Measurements from ENCODE around the gene SPRR4. TPM values are rescaled to one million over a fixed set of nuclear protein-coding genes. Genes with fewer than 3 reads are reported as not detected.

Gene SPRR4
- total RNA-seq, 1 donor from 2014 or later, result not detected

DNA sequence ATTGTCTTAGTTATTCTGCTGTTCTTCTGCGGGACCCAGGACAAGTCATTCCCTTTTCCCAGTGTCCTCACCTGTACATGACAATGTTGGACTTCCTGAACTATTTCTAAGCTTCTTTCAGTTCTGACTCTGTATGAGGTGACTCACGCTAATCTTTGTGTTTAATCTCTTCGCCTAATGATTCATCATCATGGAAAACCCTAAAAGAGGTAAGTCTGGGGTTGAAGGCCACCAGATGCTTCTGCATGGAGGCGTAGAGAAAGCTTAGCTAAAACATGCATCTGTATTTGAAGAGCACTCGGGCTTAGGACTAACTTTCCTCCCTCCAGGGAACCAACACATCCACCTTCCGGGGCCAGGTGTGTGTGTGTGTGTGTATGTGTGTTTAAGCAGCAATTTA lies 16.0 kb upstream of the SPRR4 start:
- Mint-ChIP-seq H3K27ac (no peak overlapping the region), H3K9me3 (no peaks in the 10 kb centered on the region), H3K4me1 (ENCODE audit: low read depth) (no peaks in the 10 kb centered on the region)

DNA sequence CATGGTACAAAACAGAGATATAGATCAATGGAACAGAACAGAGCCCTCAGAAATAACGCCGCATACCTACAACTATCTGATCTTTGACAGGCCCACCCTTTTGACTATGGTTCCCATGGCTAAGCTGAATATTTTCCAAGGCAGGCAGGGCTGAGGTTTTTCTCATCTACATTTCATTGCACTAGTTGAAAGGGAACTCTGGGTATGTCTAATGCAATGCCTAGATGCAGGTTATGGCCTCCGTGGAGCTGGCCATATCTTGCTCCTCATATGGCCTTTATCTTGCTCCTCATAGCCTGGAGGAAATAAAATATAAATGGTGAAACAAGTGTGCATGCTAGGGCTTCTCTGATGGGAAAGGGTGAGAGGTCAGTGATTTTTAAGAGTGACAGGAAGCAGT lies 12.9 kb upstream of the SPRR4 start:
- Mint-ChIP-seq H3K9me3 (no peaks in the 10 kb centered on the region), H3K4me3 (no peak overlapping the region), H3K27me3 (ENCODE audit: insufficient read depth) (peaks cover 3% of the 10 kb centered on the region), H3K4me1 (ENCODE audit: low read depth) (no peaks in the 10 kb centered on the region), H3K27ac (no peak overlapping the region), H3K36me3 (ENCODE audit: low read depth) (no peaks in the 10 kb centered on the region)
- intact Hi-C loops (cut with micrococcal nuclease), result no loop called here
- DNase-seq (ENCODE audit: low spot score), result no peak

More for the DNA sequence above, 16.0 kb upstream of the SPRR4 start:
- Mint-ChIP-seq H3K4me3 (no peak overlapping the region), H3K27me3 (ENCODE audit: insufficient read depth) (no peaks in the 10 kb centered on the region), H3K36me3 (ENCODE audit: low read depth) (no peaks in the 10 kb centered on the region)
- DNase-seq (ENCODE audit: low spot score), result no peak
- intact Hi-C loops (cut with micrococcal nuclease), result no loop called here

DNA sequence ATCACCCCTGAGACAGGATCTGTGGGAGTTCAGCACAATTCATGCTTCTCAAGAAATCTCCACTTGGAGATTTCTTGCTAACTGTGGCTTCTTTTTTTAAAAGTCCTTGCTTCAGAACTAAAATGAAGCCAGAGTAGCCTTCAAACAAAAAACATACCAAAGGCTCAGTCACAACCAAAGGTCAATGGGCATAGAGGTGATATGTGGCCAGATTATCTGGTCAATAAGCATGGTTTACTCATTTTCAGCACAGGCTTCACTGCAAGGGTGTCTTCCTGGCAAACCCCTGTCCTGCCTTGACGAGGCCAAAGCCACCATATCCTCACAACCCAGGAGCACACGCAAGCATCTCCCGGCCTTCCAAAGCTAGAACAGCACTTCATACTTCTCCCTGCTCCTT lies 11.2 kb upstream of the SPRR4 start:
- no peaks in the 10 kb centered on the region for H3K4me1 Mint-ChIP-seq (ENCODE audit: low read depth)
- no peak for DNase-seq (ENCODE audit: low spot score)
- no peak overlapping the region for H3K4me3 Mint-ChIP-seq
- intact Hi-C loops (cut with micrococcal nuclease), result no loop called here
- no peaks in the 10 kb centered on the region for H3K36me3 Mint-ChIP-seq (ENCODE audit: low read depth)
- H3K27me3 Mint-ChIP-seq (ENCODE audit: insufficient read depth), result peaks cover 3% of the 10 kb centered on the region
- no peak overlapping the region for H3K27ac Mint-ChIP-seq
- no peaks in the 10 kb centered on the region for H3K9me3 Mint-ChIP-seq

DNA sequence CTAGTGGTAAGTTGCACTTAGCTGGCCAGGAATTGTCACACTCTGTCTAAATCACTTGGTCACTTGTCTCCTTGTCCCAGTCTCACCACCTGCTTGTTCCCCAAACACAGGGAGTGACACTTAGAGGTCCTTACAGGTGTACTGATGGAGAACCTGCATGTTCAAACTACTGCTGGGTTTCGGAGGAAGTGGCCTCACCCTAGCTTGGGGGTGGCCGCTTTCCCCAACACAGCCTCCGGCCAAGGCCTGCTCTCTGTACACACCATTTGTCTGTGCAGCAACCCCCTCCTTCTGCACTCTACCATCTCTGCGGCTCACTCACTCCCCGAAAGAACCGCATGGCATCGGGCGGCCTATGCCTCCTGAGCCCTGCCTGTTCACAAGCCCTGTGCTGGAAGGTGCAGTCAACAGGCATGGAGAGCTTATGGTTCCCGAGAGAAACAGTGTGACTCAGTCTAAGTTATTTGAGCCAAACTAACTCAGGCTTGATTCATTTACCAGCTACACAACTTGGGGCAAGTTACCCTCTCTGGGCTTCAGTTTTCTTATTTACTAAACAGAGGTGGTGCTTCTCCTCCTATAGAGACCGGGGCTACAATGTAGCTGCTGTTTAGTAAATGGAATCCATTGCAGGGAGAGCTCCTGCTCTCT lies 10.5 kb upstream of the SPRR4 start:
- no peak overlapping the region for H3K27ac Mint-ChIP-seq
- no peak for DNase-seq (ENCODE audit: low spot score)
- H3K4me1 Mint-ChIP-seq (ENCODE audit: low read depth), result no peaks in the 10 kb centered on the region
- H3K27me3 Mint-ChIP-seq (ENCODE audit: insufficient read depth), result peaks cover 3% of the 10 kb centered on the region
- no peaks in the 10 kb centered on the region for H3K36me3 Mint-ChIP-seq (ENCODE audit: low read depth)
- no peaks in the 10 kb centered on the region for H3K9me3 Mint-ChIP-seq
- H3K4me3 Mint-ChIP-seq, result no peak overlapping the region
- intact Hi-C loops (cut with micrococcal nuclease), result no loop called here

GRCh38 chr1:152960452-152961044 lies 9.9 kb upstream of the SPRR4 start:
- H3K27ac Mint-ChIP-seq, result no peak overlapping the region
- DNase-seq (ENCODE audit: low spot score), result no peak
- no peaks in the 10 kb centered on the region for H3K9me3 Mint-ChIP-seq
- no peaks in the 10 kb centered on the region for H3K36me3 Mint-ChIP-seq (ENCODE audit: low read depth)
- no peaks in the 10 kb centered on the region for H3K4me1 Mint-ChIP-seq (ENCODE audit: low read depth)
- H3K4me3 Mint-ChIP-seq, result no peak overlapping the region
- H3K27me3 Mint-ChIP-seq (ENCODE audit: insufficient read depth), result peaks cover 3% of the 10 kb centered on the region
- intact Hi-C loops (cut with micrococcal nuclease), result no loop called here

- Mint-ChIP-seq H3K9me3 (no peaks in the 10 kb centered on the region), H3K27ac (no peak overlapping the region), H3K4me1 (ENCODE audit: low read depth) (no peaks in the 10 kb centered on the region), H3K4me3 (no peak overlapping the region), H3K36me3 (ENCODE audit: low read depth) (no peaks in the 10 kb centered on the region), H3K27me3 (ENCODE audit: insufficient read depth) (peaks cover 3% of the 10 kb centered on the region)
- intact Hi-C loops (cut with micrococcal nuclease), result no loop called here
- DNase-seq (ENCODE audit: low spot score), result no peak
Observed at GRCh38 chr1:152961226-152961891, 9.1 kb upstream of the SPRR4 start.

GRCh38 chr1:152962876-152963415 lies 7.5 kb upstream of the SPRR4 start:
- intact Hi-C loops (cut with micrococcal nuclease), result no loop called here
- Mint-ChIP-seq H3K4me3 (no peak overlapping the region), H3K27me3 (ENCODE audit: insufficient read depth) (peaks cover 5% of the 10 kb centered on the region), H3K4me1 (ENCODE audit: low read depth) (no peaks in the 10 kb centered on the region), H3K36me3 (ENCODE audit: low read depth) (no peaks in the 10 kb centered on the region), H3K9me3 (no peaks in the 10 kb centered on the region), H3K27ac (no peak overlapping the region)
- no peak for DNase-seq (ENCODE audit: low spot score)

GRCh38 chr1:152964536-152964935 lies 5.9 kb upstream of the SPRR4 start:
- Mint-ChIP-seq H3K36me3 (ENCODE audit: low read depth) (no peaks in the 10 kb centered on the region), H3K4me3 (no peak overlapping the region), H3K27ac (no peak overlapping the region), H3K9me3 (no peaks in the 10 kb centered on the region), H3K4me1 (ENCODE audit: low read depth) (no peaks in the 10 kb centered on the region), H3K27me3 (ENCODE audit: insufficient read depth) (peaks cover 5% of the 10 kb centered on the region)
- intact Hi-C loops (cut with micrococcal nuclease), result no loop called here
- DNase-seq (ENCODE audit: low spot score), result no peak

DNA sequence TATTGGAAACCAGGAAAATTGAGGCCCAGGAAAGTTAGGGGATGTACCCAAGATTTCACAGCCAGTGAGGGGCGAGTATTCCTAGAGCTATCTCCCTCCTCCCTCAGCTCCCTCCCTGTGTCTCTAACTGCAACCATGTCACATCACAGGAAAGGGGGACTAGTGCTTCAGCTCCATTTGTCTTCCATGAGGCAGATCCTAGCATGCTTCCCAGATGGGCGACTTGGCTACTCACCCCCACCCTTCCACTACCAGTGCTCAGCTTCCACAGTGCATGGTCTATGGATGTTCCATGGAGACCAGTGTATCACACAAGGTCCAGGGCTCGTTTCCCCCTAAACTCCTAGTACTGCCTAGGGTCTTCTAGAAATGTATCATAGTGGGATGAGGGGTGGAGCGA lies 4.6 kb upstream of the SPRR4 start:
- Mint-ChIP-seq H3K27me3 (ENCODE audit: insufficient read depth) (peaks cover 5% of the 10 kb centered on the region), H3K4me1 (ENCODE audit: low read depth) (no peaks in the 10 kb centered on the region), H3K36me3 (ENCODE audit: low read depth) (no peaks in the 10 kb centered on the region), H3K4me3 (no peak overlapping the region), H3K27ac (no peak overlapping the region), H3K9me3 (no peaks in the 10 kb centered on the region)
- no peak for DNase-seq (ENCODE audit: low spot score)
- intact Hi-C loops (cut with micrococcal nuclease), result no loop called here

- H3K27me3 Mint-ChIP-seq (ENCODE audit: insufficient read depth), result peaks cover 2% of the 10 kb centered on the region
- intact Hi-C loops (cut with micrococcal nuclease), result no loop called here
- H3K4me1 Mint-ChIP-seq (ENCODE audit: low read depth), result no peaks in the 10 kb centered on the region
- no peaks in the 10 kb centered on the region for H3K9me3 Mint-ChIP-seq
- no peak overlapping the region for H3K4me3 Mint-ChIP-seq
- H3K27ac Mint-ChIP-seq, result no peak overlapping the region
- no peaks in the 10 kb centered on the region for H3K36me3 Mint-ChIP-seq (ENCODE audit: low read depth)
- DNase-seq (ENCODE audit: low spot score), result no peak
Observed at GRCh38 chr1:152967201-152967600, 3.2 kb upstream of the SPRR4 start.

DNA sequence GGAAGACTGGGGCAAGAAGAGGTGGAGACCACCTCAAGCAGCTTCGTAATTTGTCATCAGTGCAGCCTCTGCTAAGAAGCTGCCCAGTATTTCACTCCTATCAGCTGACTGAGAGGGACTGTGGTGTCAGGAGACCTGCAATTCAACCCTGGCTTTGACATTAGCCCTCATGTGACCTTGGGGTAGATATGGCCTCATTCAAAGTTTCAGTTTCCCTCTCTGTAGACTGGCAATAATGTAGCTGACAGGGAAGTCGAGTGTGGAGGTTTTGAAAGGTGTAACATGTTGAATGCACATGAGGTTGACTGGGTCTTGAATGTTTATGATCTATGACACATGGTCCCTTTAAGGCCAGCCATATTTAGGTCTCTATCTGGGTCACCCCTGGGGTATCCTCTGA lies 2.2 kb upstream of the SPRR4 start:
- Mint-ChIP-seq H3K27ac (no peak overlapping the region), H3K4me3 (no peak overlapping the region), H3K9me3 (no peaks in the 10 kb centered on the region), H3K4me1 (ENCODE audit: low read depth) (no peaks in the 10 kb centered on the region), H3K36me3 (ENCODE audit: low read depth) (no peaks in the 10 kb centered on the region), H3K27me3 (ENCODE audit: insufficient read depth) (peaks cover 2% of the 10 kb centered on the region)
- no peak for DNase-seq (ENCODE audit: low spot score)
- intact Hi-C loops (cut with micrococcal nuclease), result no loop called here

DNA sequence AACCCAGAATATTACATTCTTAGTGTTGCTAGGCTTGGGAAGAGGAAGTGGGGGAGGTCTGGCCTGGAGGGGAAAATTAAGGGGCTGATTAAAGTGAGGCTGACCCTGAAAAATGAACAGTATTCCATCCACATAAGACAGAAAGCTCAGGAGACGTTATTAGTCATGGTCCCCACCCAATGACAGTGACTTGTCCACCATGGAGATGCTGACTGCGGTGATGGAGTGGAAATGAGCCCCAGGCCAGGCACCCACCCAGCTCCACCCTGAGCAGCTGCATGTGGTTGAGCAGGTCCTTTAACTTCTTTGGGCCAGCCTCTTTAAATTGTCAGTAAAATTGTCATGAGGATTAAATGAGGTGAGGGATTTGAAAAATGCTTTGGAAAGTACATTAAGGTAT lies 1.4 kb upstream of the SPRR4 start:
- Mint-ChIP-seq H3K36me3 (ENCODE audit: low read depth) (no peaks in the 10 kb centered on the region), H3K27me3 (ENCODE audit: insufficient read depth) (peaks cover 2% of the 10 kb centered on the region), H3K27ac (no peak overlapping the region), H3K4me3 (no peak overlapping the region), H3K9me3 (no peaks in the 10 kb centered on the region), H3K4me1 (ENCODE audit: low read depth) (no peaks in the 10 kb centered on the region)
- no peak for DNase-seq (ENCODE audit: low spot score)
- intact Hi-C loops (cut with micrococcal nuclease), result no loop called here

DNA sequence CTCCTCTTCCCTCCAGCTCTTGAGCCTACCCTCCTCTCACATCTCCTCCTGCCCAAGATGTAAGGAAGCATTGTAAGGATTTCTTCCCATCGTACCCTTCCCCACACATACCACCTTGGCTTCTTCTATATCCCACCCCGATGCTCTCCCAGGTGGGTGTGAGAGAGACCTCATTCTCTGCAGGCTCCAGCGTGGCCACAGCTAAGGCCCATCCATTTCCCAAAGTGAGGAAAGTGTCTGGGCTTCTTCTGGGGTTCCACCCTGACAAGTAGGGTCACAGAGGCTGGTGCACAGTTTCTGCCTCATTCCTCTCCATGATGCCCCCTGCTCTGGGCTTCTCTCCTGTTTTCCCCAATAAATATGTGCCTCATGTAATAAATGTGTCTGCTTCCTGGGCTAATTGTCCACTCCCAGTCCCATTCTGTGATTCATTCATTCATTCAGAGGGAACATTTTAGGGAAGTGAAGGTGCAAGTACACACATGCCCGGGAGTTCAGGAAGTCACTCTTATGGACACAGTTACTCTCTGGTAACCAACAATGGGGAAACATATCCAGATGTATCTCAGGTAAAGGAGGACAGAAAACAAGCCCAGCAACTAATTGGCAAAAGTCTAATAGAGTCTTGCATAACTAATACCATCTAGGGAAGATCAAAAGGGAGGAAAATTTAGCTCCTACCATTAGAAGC lies 1.9 kb downstream of the SPRR4 start:
- intact Hi-C loops (cut with micrococcal nuclease), result no loop called here
- no peaks in the 10 kb centered on the region for H3K36me3 Mint-ChIP-seq (ENCODE audit: low read depth)
- no peak overlapping the region for H3K27ac Mint-ChIP-seq
- H3K4me3 Mint-ChIP-seq, result no peak overlapping the region
- no peak for DNase-seq (ENCODE audit: low spot score)
- no peaks in the 10 kb centered on the region for H3K9me3 Mint-ChIP-seq
- H3K4me1 Mint-ChIP-seq (ENCODE audit: low read depth), result no peaks in the 10 kb centered on the region
- peaks cover 5% of the 10 kb centered on the region for H3K27me3 Mint-ChIP-seq (ENCODE audit: insufficient read depth)
